Measurements from ENCODE around the gene RELB.

DNA sequence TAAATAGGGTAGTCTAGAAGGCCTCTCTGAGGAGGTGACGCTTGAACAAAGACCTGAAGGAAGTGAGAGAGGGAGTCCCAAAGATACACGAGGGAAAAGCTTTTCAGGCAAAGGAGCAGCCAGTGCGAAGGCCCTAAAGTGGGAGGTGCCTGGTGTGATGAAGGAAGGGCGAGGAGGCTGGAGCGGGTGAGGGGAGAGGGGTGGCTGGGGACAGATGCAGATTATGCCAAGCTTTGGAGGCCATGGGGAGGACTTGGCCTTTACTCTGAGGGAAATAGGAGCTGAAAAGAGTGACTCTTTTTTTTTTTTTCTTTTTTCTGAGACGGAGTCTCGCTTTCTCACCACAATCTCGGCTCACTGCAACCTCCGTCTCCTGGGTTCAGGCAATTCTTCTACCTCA lies 43.2 kb upstream of the RELB start:
- TF ChIP-seq FOS (IDR thresholded peaks at IDR 0.05; ENCODE audit: borderline replicate concordance, extremely low read depth, insufficient read length) = no peak
- TF ChIP-seq TAF1 (IDR thresholded peaks at IDR 0.05; ENCODE audit: borderline replicate concordance, low read depth, low read length) = no peak
